Left cardiac atrium (tissue), 4 donors: Measurements from ENCODE around the gene ADAM33. TPM values are rescaled to one million over a fixed set of nuclear protein-coding genes. Genes with fewer than 3 reads are reported as not detected.

ENCODE experiments used
- ATAC-seq, 2 donors: fragments of 200-7000 bp; cut with Tn5 transposase; one replicate each; pipeline ENCODE4 v1.9.1; 2020; ENCODE audit warnings: mild to moderate bottlenecking in 2 of 2, moderate library complexity in 2 of 2
- DNase-seq: peaks from one replicate; pipeline ENCODE4 v3.0.0-alpha.2; 2020
- intact Hi-C, 2 donors: fragments of 100-400 bp; cut with DNase I; formaldehyde crosslinking; loops; one replicate each; pipeline versions ENCODE4 v1.14.1 to v1.15.1; 2022 to 2023
- total RNA-seq, 2 donors: library from RNA; stranded (reverse); fragmentation: NEBNext Ultra II Directional; extraction: Animal tissue kit (Norgen Biotek cat#: 25700); gene quantifications; one replicate each; pipeline ENCODE4 v1.2.1, GENCODE V29; 2021
- donor health status: DM: no; HTN: yes; CAD: no.
- donor health status: DM: no; HTN: yes; CAD: no; lungs with severe emphysema.
- donor health status: DM: yes; HTN: yes; CAD: no.
- donor health status: Dilated cardiomyopathy.

Gene ADAM33
- total RNA-seq, 2 donors from 2014 or later, result 9.9 to 18.5 TPM

GRCh38 chr20:3658716-3659491, 22.9 kb downstream of the ADAM33 start:
- intact Hi-C loops, result no loop called here
- no peak for DNase-seq
- ATAC-seq, result no peak

- intact Hi-C loops, result no loop called here
- ATAC-seq (no peak), DNase-seq (no peak)
These were observed 23.6 kb downstream of the ADAM33 start for GRCh38 chr20:3658019-3658715.

GRCh38 chr20:3655131-3655405, 26.7 kb downstream of the ADAM33 start:
- no peak for DNase-seq
- intact Hi-C loops, result no loop called here
- no peak for ATAC-seq

DNA sequence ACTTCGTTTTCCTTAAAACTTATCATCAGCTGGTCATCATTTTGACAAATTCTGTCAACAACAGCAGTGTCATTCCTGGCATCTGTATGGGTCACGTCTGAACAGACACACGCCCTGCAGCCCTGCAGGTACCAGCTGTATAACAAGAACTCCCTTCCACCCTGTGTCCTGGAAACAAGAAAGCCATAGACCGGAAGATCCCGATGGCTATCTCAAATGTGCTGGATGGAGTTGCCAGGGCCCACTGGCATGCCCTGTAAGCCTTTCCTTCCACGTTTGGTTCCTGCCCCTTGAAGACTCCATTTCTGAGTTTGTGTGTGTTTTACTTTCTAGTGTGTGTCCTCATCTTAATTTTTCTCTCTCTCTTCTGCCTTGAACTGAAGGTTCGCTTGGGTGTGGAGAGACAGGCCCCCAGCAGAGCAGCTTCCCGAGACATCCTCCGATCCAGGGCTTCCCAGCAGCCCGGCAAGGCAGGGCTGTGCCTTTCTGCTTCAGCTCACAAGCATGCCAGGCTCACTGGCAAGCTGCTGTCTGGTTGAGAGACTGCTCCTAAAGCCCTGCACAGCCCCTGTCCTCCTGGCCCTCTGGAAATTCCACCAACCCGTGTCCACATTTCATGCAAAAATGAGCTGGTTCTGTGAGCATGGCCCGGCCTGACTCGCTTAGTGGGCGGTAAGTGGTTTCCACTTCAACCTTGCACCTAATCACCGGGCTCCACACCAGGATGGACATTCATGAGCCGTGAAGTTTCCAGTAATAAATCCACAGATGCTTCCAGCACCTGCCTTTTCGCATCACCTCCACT, 27.3 kb downstream of the ADAM33 start:
- ATAC-seq (no peak), DNase-seq (no peak)
- intact Hi-C loops, result no loop called here

- ATAC-seq (no peak), DNase-seq (no peak)
- intact Hi-C loops, result no loop called here
These were observed 27.9 kb downstream of the ADAM33 start for GRCh38 chr20:3653921-3654320.

DNA sequence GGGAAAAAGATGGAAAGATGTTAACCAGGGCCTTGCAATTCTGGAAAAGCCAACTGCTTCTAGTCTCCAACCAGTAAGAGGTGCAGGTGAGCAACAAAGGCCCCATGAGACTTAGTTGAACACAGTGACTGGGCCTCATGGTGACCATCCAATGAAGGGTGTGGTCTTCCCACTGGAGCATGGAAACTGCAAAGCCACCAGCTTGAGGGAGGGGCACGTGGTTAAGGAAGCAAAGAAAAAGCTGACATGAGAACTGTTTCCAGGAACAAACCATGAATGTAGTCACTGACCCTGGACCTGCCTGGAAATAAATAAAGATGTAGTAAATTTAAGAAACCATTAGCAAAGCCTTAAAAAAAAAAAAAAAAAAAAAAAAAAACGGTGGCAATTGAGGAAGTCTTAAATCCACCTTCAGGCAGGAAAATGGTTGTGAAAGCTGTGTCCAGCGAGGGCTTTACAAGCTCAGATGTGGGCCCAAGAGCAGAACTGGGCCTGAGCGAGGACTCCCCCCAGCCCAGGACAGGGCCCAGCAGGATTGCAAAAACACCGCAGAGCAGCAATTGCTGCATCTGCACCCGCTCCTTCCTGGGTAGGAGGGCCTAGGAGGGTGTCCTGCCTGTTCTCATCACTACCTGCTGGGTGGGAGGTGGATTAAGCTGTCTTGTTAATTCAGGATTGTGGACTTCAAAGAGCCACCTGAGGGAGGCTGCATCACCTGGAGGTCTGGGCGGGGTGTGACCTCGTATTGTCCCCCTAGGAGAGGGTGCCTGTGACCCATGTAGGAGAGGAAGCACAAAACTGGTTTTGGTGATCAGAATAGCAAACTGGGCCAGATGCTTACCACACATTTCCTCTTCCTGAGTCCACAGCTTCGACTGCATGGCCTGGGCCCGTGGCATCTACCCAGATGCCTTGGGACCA, 28.9 kb downstream of the ADAM33 start:
- DNase-seq (no peak), ATAC-seq (peak in 1 of 2 donors; percentile 19)
- intact Hi-C loops, result no loop called here

GRCh38 chr20:3652221-3652620, 29.6 kb downstream of the ADAM33 start:
- intact Hi-C loops, result no loop called here
- no peak for ATAC-seq
- DNase-seq, result no peak

DNA sequence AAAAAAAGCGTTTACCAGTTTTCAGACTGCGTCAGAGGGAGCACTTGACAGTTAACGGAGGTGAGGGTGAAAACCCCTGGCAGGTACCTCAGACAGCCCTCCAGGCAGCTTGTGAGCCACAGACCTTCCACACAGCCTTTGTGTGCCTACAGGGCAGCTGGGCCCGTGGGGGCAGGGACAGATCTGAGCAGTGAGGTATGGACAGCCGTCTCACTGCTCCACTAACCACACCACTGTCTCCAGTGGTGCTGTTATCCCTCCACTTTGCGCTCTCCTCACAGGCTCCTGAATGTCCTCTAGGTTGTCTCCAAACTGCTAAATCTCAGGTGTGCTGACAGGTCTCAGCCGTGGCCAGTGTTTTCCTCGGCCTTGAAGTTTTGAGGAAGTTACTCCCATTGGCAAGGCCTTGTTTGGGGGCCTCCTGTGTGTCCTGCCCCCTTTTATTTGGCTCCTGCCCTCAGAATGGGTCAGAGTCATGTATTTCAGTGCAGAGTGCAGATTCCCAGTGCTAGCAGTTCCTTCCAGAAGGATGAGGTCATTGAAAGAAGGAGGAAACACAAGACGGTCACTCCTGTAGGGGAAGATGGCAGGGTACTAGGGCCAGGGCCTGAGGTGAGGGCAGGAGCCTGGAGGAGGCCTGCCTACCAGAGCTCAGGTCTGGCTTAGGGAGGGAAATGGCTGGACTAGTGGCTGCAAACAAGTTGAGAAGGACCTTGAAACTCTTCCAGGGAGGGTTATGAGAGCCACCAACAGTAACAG, 30.4 kb downstream of the ADAM33 start:
- ATAC-seq (peak in 1 of 2 donors; percentile 31), DNase-seq (no peak)
- intact Hi-C loops, result no loop called here

- DNase-seq, result no peak
- ATAC-seq, result no peak
- intact Hi-C loops, result no loop called here
These were observed 32.9 kb downstream of the ADAM33 start for GRCh38 chr20:3648951-3649350.

DNA sequence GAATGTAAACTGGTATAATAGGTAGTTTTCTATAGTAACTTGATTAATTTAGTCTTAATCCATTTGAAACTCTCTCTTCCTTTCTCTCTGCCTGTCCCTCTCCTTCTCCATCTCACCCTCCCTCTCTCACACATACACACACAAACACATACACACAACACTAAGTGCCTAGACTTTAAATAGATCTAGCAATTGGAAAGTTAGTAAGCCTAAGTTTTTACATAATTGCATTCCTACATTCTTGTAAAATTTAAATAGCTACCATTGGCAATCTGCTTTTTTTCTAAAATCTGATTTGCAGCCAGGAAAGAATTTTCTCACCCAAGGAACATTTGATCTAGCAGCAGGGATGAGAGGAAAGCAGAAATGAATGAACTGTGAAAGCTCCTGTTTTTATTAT, 34.3 kb downstream of the ADAM33 start:
- intact Hi-C loops, result no loop called here
- no peak for DNase-seq
- no peak for ATAC-seq

GRCh38 chr20:3646651-3647050, 35.2 kb downstream of the ADAM33 start:
- ATAC-seq (no peak), DNase-seq (no peak)
- intact Hi-C loops, result no loop called here

GRCh38 chr20:3646067-3646440, 35.8 kb downstream of the ADAM33 start:
- intact Hi-C loops, result no loop called here
- no peak for DNase-seq
- no peak for ATAC-seq

GRCh38 chr20:3645309-3646066, 36.3 kb downstream of the ADAM33 start:
- intact Hi-C loops, result no loop called here
- DNase-seq (no peak), ATAC-seq (no peak)

- DNase-seq (no peak), ATAC-seq (no peak)
- intact Hi-C loops, result no loop called here
These were observed 41.6 kb downstream of the ADAM33 start for GRCh38 chr20:3640259-3640658.

DNA sequence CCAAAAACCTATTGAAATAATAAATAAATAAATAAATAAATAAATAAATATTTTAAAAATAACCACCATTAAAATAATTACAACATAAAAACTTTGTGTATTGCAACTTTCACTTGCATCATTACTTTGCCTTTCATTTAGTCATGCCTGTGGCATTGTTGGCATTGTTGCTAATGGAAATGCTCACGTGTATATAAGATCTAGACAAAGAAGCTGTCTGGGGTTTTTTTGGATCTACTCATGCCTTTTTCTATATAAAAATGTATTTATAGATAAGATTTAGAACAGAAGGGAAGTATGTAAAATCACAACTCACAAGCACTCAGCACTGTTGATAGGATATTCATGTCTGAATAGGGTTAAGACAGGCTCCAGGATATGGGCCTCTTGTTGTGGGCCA, 46.5 kb downstream of the ADAM33 start:
- ATAC-seq (no peak), DNase-seq (no peak)
- intact Hi-C loops, result no loop called here

DNA sequence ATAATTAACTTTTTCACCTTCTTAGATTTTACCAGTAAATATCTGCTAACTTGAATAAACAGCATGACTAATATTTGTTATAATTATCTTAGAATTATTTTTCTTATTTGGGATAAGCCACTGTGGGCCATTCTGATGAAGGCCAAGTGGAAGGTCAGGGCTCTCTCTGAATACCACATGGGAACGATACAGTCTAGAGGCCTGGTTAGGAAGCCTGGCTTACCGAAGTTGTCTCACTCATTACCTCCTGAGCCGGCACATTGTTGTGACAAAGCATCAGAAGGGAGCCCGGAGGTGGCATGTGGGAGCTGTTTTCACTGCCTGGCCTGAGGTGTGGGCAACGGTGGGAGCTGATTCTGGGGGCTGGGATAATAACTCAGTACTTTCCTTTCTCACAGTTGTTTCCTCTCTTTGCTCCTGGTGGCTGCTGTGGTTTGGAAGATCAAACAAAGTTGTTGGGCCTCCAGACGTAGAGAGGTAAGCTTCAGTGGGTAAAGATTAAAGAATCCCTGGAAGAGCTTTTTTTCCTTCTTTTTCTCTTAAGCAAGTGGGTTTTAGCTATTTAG, 47.8 kb downstream of the ADAM33 start:
- intact Hi-C loops, result no loop called here
- no peak for DNase-seq
- ATAC-seq, result no peak

GRCh38 chr20:3632311-3633004, 49.4 kb downstream of the ADAM33 start:
- DNase-seq, result no peak
- ATAC-seq, result no peak
- intact Hi-C loops, result no loop called here
